ENCODE data around the gene TRMT44.
"Not testable (repeated sequence)": the region's sequence is repeated elsewhere in the genome, so short reads cannot be mapped to it uniquely, and the experiment has no call there.

Gene TRMT44

DNA sequence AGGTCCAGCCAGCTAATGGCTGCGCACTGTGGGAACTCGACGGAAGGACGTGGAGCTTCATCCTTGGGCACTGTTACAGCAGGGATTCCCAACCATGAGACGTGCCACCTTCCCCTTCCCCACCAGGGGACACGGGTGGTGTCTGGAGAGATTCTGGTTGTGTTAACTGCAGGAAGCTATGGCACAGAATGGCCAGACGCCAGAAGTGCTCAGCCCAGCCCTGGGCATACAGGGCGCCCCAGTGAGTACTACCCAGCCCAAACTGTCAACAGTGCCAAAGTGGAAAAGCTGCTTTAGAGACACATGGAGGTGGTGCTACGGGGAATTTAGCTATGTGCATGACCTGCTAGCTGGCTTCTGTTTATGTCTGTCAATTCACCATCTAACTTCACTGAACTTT lies 32.8 kb upstream of the TRMT44 start:
- DNase-seq = no peak

GRCh38 chr4:8409264-8410065 lies 31.1 kb upstream of the TRMT44 start:
- peak; percentile 83 for DNase-seq

GRCh38 chr4:8410066-8410625 lies 30.4 kb upstream of the TRMT44 start:
- no peak for DNase-seq

DNA sequence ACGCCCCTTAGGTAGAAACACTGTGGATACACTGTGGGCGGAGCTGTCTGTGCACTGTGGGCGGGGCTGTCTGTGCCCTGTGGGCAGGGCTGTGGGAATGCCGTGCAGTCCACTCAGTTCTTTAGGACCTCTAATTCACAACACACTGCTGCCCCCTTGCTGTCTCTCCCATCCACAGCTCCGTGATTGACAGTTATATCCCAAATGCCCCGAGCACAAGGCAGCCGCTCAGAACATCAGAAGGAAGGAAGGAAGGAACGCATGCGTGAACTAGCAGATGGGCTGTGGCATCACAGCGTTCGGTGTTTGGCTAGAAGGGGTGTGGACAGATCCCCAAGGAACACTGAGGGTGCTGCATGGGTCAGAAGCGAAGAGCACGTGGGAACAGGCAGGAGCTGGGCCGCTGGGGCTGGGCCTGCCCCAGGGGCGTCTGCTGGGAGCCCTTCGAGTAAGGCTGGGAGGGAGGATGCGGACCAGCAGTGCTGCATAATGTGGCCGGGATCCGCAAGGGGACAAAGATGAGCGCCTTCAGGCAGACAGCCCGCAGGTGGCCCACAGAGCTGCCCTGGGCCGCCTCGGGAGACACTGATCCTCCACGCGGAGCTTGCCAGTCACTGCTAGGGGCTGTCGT lies 29.8 kb upstream of the TRMT44 start:
- peak; percentile 78 for DNase-seq

- no peak for DNase-seq
Measured at GRCh38 chr4:8411351-8412180, 29.0 kb upstream of the TRMT44 start.

DNA sequence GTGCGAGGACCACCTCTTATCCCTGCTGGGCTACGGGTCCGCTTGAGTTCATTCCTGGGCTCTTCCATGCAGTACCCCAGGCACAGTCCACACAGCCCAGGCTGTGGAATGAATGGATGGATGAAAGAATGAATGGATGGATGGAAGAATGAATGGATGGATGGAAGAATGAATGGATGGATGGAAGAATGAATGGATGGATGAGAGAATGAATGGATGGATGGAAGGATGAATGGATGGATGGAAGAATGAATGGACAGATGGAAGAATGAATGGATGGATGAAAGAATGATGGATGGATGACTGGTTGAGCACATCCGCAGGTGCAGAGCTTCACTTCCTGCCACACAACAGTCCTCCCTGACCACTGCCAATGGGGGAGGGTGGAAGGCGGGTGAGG lies 28.3 kb upstream of the TRMT44 start:
- no peak for DNase-seq

GRCh38 chr4:8414377-8414776 lies 26.2 kb upstream of the TRMT44 start:
- no peak for DNase-seq

- DNase-seq = no peak
Measured at GRCh38 chr4:8417071-8417614, 23.4 kb upstream of the TRMT44 start.

DNA sequence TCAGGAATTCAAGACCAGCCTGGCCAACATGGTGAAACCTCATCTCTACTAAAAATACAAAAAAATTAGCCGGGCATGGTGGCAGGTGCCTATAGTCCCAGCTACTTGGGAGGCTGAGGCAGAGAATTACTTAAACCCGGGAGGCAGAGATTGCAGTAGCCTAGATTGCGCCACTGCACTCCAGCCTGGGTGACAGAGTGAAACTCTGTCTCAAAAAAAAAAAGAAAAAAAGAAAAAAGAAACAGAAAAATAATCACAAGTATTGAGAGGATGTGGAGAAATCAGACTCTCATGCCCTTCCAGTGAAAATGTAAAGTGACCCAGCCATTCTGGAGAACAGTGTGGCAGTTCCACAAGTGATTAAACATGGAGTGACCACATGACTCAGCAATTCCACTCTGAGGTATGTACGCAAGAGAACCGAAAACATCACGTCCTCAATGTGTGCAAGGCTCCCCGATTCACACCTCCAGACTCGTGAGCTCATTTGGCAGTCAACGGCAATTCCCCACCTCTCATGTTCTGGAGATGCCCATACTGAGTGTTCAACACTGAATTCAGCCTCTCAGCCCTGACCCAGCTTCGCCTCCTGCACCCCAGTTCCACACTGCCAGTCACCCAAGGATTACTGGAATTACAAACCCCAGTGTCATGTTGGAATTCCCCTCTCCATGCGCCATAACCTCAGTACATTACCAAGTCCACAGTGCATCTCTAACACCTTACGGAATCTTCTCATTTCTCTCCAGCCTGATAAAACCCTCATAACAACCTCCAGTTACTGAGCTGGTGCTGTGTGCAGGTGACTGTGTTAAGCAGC lies 21.1 kb upstream of the TRMT44 start:
- DNase-seq = no peak

DNA sequence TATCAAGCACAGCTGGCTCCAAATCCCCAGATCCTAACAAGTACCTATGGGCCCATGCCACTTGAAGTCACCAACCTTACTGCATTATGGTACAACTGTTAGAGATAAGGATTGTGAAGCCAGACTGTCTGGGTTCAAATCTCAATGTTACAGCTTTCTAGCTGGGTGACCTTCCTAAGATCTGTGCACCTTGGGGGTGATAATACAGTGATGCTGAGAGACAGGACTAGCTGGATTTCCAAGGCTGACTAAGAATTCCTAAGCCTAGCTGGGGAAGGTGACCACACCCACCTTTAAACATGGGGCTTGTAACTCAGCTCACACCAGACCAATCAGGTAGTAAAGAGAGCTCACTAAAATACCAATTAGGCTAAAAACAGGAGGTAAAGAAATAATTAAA lies 20.4 kb upstream of the TRMT44 start:
- DNase-seq = not testable (repeated sequence)

- DNase-seq = no peak
Measured at GRCh38 chr4:8422327-8422726, 18.2 kb upstream of the TRMT44 start.

GRCh38 chr4:8422786-8423185 lies 17.8 kb upstream of the TRMT44 start:
- no peak for DNase-seq

DNA sequence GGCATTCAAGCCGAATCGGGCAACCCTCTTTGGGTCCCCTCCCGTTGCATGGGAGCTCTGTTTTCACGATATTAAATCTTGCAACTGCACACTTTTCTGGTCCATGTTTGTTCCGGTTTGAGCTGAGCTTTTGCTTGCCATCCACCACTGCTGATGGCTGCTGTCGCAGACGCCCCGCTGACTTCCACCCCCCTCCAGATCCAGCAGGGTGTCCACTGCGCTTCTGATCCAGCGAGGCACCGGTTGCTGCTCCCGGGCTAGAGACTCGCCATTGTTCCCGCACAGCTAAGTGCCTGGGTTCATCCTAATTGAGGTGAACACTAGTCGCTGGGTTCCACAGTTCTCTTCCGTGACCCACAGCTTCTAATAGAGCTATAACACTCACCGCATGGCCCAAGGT lies 13.3 kb upstream of the TRMT44 start:
- DNase-seq = no peak

- DNase-seq = peak; percentile 77
Measured at GRCh38 chr4:8427761-8428287, 12.8 kb upstream of the TRMT44 start.

GRCh38 chr4:8428288-8429097 lies 12.1 kb upstream of the TRMT44 start:
- DNase-seq = peak; percentile 94

GRCh38 chr4:8431553-8431952 lies 9.0 kb upstream of the TRMT44 start:
- no peak for DNase-seq

DNA sequence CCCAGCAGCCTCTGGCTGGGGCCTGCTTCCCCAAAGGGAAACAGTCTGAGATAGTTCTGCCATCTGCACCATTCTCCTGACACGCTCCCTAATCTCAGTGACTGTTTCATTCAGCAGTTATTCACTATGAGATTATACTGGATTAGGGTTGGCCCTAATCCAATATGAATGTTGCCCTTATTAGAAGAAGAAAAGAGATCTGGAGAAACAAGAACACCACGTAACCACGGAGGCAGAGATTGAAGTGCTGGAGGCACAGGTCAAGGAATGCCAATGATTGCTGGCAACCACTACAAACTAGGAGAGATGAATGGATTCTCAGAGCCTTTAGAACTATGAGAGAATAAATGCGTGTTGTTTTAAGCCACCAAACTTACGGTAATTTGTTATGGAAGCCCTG lies 7.4 kb upstream of the TRMT44 start:
- no peak for DNase-seq

DNA sequence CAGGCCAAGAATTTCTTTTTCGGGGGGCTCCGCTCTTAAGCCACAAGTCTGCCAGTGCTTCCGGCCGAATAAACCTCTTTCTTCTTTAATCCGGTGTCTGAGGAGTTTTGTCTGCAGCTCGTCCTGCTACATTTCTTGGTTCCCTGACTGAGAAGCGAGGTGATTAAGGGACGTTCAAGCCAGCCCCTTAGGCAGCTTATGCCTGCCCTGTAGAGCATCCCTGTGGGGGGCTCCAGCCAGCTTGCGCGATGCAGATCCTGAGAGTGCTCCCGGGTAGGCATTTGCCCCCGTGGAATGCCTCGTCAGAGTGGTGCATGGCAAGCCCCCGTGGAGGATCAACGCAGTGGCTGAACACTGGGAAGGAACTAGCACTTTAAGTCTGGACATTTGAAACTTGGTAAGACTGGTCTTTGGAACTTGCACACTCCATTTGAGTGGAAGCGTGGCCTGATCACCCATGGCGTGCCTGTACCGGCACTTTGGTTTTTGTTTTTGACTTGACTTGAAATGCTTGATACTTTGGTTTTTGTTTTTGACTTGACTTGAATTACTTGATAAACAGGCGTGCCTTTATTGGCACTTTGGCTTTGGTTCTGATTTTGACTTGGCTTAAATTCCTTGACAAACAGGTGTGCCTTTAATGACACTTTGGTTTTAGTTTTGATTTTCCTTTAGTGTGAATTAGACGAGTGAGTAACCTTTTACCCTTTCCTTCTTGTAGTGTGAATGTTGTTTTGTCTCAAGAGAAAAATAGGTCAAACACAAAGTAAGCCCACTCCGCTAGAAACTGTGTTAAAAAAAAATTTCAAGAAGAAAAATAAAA lies 6.1 kb upstream of the TRMT44 start:
- no peak for DNase-seq

DNA sequence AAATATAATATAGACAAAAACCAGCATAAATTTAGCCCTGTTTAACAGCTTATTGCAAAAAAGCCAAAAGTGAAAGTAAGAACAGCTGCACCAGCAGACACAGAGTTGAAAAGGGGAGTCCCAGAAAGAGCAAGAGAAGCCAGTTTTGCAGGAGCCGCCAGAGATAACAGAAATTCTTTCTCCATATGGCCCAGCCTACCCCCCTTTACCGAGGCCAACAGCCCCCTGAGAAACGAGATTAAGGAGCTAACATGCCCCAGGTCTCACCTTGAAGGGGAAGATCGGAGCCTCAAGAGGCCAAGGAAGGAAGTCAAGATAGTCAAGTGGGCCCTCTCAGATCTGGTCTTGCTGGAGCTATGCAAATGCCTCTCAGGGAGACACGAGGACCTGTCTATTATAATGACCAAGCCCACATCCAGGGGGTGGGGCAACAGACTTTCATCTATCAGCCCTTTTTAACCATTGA lies 4.9 kb upstream of the TRMT44 start:
- DNase-seq = no peak

DNA sequence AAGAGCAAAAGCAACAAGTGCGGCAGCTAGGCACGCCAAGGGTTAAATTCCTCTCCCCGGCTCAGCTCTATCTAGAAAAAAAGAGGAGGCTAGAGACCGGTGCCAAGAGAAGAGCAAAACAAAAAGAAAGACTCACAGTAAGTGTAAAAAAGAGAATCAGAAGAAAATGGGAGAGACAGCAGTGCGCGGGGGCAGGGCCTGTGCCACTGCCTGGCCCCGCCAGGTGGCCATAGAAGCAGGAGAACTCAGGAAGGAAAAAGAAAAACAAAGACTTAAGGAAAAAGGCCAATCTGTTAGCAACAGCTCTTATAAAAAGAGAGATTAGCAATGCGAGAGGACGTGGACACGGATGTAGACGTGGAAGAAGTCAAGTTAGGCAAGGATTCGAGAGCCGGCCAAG lies 3.3 kb upstream of the TRMT44 start:
- DNase-seq = no peak

Measured in femur (tissue), 1 donor.